ENCODE data around the gene KIF21A. TPM values are rescaled to one million over a fixed set of nuclear protein-coding genes. Genes with fewer than 3 reads are reported as not detected.

The KIF21A gene
- total RNA-seq, 4 donors from 2014 or later, result 19.7 to 56.1 (median 29.4) TPM

DNA sequence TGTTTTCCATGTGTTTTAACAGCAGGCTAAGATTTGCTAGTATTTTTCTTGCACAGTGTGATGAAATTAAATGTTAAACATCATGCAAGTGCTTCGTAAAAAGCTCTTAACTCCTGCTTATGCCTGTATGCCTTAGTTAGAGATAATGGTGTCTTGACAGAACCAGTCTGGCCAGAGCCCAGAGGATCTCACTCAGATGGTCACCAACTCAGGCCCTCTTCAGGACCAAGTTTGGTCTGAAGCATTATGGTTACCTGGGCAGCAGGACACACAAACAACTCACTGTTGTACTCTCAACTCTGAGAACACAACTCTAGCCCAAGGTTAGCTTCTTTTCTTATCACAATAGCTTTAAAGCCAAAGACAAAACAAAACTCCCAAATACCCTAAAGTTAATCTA is 115.4 kb downstream of the KIF21A start:
- 78 to 93% methylated on average over 1 of the region's 1 CpG for WGBS, 2 donors
- Histone ChIP-seq H3K9me3 (no peaks in the 10 kb centered on the region), H3K4me1 (no peaks in the 10 kb centered on the region), H3K27me3 (no peaks in the 10 kb centered on the region), H3K27ac (no peak overlapping the region), H3K4me3 (no peak overlapping the region), H3K36me3 (peaks cover 0 to 65% (median 0%) of the 10 kb centered on the region in 3 donors)
- intact Hi-C loops (cut with DNase I), result no loop called here
- no peak for DNase-seq
- TF ChIP-seq CTCF (IDR thresholded peaks at IDR 0.05) (no peak), POLR2A (IDR thresholded peaks at IDR 0.05) (no peak)

DNA sequence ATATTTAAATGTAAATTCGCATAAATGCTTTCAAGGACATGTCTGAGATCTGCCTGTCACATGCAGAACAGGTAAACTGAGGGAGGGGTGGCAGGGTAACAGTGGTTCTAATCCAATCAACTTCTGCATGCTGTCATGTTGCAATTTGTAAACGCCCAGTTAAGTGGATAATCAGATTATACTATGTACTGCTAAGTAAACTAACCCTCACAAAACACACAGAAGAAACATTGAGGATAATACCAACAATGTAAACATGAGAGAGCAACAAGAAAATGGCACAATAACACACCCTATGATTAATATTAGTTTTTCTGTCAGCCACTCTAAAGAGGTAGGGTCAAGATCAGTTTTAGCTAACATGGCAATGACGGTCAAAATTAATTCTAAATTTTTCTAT is 123.7 kb downstream of the KIF21A start:
- intact Hi-C loops (cut with DNase I), result no loop called here
- Histone ChIP-seq H3K9me3 (no peaks in the 10 kb centered on the region), H3K4me3 (no peak overlapping the region), H3K27ac (no peak overlapping the region), H3K36me3 (peaks cover 0 to 22% (median 0%) of the 10 kb centered on the region in 3 donors), H3K27me3 (no peaks in the 10 kb centered on the region), H3K4me1 (no peaks in the 10 kb centered on the region)
- 83 to 85% methylated on average over 3 of the region's 3 CpGs for WGBS, 2 donors
- TF ChIP-seq POLR2A (IDR thresholded peaks at IDR 0.05) (no peak), CTCF (IDR thresholded peaks at IDR 0.05) (no peak)
- DNase-seq, result no peak

GRCh38 chr12:39314547-39314946 is 128.4 kb downstream of the KIF21A start:
- no peak overlapping the region for H3K27ac ChIP-seq
- TF ChIP-seq POLR2A (IDR thresholded peaks at IDR 0.05) (no peak), CTCF (IDR thresholded peaks at IDR 0.05) (no peak)
- no peaks in the 10 kb centered on the region for H3K9me3 ChIP-seq
- no peaks in the 10 kb centered on the region for H3K27me3 ChIP-seq
- intact Hi-C loops (cut with DNase I), result no loop called here
- H3K36me3 ChIP-seq, result peaks cover 0 to 30% (median 0%) of the 10 kb centered on the region in 3 donors
- DNase-seq, result no peak
- H3K4me3 ChIP-seq, result no peak overlapping the region
- H3K4me1 ChIP-seq, result no peaks in the 10 kb centered on the region

DNA sequence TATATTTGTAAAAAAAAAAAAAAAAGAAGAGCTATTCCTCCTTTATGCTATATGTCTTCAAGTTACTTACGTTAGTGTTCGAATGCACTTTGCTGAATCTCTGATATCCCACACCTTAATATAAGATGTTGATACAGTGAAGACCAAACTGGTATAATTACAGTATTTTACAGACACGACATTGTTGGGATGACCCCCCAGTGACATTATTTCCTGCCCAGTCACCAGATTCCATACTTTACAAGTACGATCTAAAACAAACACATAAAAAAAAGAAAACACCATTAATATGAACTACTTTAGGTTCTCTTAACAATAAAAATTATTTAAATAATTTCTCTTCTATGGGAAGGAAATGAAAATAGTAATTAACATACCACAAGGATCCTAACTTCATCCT is 133.4 kb downstream of the KIF21A start:
- TF ChIP-seq CTCF (IDR thresholded peaks at IDR 0.05) (no peak), POLR2A (IDR thresholded peaks at IDR 0.05) (no peak)
- no peak for DNase-seq
- Histone ChIP-seq H3K27ac (no peak overlapping the region), H3K36me3 (peaks cover 0 to 53% (median 0%) of the 10 kb centered on the region in 3 donors), H3K9me3 (no peaks in the 10 kb centered on the region), H3K4me1 (no peaks in the 10 kb centered on the region), H3K27me3 (no peaks in the 10 kb centered on the region), H3K4me3 (no peak overlapping the region)
- intact Hi-C loops (cut with DNase I), result no loop called here
- 77 to 87% methylated on average over 4 of the region's 4 CpGs for WGBS, 2 donors

- intact Hi-C loops (cut with DNase I), result no loop called here
- no peak for DNase-seq
- TF ChIP-seq CTCF (IDR thresholded peaks at IDR 0.05) (no peak), POLR2A (IDR thresholded peaks at IDR 0.05) (no peak)
- Histone ChIP-seq H3K9me3 (no peaks in the 10 kb centered on the region), H3K36me3 (peaks cover 0 to 40% (median 0%) of the 10 kb centered on the region in 3 donors), H3K27me3 (no peaks in the 10 kb centered on the region), H3K27ac (no peak overlapping the region), H3K4me1 (no peaks in the 10 kb centered on the region), H3K4me3 (no peak overlapping the region)
These were observed 141.5 kb downstream of the KIF21A start for GRCh38 chr12:39301422-39301821.
